Activated CD4-positive, alpha-beta T cell treated with anti-CD3 and anti-CD28 coated beads, Interleukin-2, Interleukin-4, amounts not matched to agents 100 ng/mL and 50 ng/mL, durations not matched to agents 16 hours and 8 hours (primary cell): Measurements from ENCODE around the gene ANGPTL2.

Experiments used
- DNase-seq: peaks from one replicate; pipeline ENCODE4 v3.0.0-alpha.2; 2020; ENCODE audit warnings: low spot score

Gene ANGPTL2

DNA sequence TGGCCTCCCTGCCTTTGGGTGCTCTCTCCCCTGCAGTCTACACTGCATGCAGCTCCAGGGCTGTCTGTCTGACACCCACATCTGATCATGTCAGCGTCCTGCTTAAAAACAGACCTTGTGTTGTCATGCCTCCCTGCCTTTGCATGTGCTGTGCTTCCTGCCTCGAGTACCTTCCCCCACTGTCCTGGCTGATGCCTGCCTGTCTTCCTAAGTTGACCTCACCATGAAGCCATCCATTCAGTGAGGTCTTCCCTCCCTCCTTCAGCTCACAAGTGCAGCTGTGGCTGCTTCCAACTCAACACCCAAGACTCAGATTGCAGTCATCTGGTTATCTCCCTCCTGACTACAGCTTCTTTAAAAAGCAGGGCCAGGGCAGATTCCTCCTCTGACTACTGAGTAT lies 5.5 kb downstream of the ANGPTL2 start:
- no peak for DNase-seq

DNA sequence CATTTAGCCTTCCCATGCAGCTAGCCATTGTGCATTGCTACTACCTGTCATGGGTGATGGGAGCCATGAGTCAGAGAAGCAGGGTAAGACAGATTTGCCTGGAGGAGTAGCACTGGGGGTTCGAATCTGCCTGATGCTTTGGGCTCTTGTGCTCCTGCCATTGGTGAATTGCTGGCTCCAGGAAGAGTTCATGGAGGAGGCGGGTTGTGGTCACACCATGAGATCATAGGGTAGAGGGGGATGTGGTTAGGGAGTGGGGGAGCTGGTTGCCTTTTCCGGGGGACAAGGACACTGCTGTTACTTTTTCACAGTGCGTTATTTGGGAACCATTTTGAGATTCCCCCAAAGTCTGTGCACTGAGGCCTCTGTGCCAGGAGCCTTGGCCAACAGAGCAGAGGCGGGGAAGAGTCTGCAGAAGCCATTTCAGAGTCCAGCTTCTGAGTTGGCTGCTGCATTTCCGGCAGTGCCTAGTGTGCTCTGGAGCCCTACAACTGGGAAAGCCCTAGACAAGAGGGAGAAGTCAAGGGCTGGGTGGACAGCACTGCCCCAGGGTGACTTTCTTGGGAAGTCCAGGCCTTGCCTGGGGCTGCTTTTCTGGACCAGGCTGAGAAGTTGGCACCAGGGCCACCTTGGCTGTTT lies 6.2 kb downstream of the ANGPTL2 start:
- peak; percentile 9 for DNase-seq

DNA sequence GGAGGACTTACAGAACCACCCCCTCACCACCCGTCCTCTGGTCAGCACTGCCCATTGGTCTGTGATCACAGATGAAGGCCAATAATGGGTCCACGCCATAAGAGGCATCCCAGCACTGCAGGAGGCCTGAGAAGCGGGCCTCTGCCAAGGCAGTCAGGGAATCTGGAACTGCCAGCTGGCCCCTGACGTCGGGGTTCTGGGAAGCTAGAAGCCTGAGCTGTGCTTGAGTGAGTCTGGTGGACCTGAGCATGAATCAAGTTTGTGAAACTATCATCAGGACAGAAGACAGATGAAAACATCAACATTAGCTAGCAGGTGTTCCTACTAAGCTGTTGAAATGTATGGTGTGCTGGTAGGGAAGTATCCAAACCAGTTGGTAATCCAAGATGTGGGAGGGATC lies 7.8 kb downstream of the ANGPTL2 start:
- no peak for DNase-seq

DNA sequence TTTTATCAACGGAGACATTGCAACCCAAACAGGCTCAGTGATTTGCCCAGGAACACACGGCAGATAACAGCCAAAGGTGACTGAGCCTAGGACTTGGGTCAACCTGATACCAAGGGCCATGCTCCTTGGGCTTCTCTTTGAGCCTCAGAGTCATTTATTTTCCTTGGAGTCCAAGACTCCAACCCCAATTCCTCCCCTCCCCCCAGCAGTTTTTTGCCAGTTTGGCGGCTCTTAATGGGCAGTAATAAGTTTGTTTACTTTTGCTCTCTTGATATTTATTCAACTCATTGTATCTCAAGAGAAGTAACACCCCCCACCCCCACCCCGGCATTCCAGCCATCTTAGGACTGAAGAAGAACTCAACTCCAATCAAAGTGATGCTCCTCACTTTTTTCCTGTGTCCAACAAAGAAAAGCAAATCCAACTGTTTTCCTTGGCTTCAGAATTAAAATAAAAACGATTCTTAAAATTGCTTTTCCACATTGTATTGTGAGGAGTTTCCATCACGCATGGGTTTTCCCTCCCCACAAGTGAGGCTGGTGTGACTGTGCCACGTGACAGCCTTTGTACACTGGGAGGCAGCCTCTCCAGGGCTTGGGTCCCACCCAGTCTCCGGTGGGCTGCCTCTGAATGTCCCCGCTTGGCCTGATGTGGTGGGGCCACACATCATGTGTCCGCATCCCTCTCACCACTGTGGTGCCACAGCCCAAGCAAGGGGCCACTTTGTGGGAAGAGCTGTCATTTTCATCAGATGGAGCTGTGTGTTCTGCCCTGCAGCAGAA lies 9.1 kb downstream of the ANGPTL2 start:
- no peak for DNase-seq

DNA sequence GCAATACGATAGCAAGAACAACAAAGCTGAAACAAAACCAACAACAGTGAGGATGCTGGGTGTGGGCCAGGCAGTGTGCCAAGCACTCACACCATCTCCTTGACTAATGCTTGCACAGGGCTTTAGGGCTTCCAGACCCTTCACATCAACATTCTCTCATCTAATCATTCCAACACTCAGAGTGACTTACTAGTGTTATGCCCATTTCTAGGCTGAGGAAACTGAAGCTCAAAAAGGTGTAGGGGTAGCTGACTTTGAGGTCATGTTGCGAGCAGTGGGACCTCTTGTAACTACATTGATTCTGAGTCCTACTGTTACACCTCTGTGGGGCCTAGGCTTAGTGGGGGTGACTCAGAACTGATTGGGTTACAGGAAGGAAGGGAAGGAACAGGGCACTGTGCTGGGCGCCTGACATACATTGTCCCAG lies 9.7 kb downstream of the ANGPTL2 start:
- no peak for DNase-seq

DNA sequence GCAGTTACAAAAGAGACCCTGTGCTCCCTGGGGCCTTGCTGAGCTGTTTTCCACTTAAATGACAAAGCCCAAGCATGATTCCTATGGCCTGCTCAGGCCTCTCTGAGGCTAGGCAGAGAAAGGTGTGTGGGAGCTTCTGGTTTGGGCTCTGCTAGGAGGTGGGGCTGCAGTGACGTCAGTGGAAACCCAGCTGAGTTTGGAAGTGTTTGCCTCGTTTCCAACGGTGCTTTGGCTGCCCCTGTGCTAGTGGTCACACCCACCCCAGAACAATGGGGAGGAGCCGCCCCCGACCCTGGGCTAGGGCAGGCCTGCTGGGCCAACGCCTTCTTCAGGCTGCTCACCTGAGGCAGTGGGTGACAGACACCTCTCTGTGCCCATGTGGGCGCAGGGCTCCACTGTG lies 10.4 kb downstream of the ANGPTL2 start:
- no peak for DNase-seq

DNA sequence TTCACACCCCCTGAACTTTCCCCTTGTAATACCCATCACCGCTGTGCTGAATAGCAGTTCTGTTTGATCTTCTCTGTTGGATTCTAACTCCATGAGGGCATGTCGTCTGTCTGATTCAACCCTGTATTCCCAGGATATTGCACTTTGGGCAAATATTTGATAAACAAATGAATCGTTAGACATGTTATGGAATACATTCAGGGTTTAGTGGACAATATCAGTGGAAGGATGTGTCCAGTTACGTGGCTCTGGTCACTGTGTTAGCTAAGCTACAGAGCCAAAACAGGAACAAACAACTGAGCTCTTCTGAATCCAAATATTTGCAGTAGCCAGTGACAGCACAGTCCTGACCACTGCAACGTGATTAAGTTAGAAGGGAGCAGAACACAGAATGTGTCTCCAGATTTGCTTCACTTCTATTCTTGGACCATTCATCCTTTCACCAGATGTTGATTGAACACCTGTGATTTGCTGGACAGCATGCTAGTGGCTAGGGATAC lies 13.2 kb downstream of the ANGPTL2 start:
- DNase-seq, result no peak

DNA sequence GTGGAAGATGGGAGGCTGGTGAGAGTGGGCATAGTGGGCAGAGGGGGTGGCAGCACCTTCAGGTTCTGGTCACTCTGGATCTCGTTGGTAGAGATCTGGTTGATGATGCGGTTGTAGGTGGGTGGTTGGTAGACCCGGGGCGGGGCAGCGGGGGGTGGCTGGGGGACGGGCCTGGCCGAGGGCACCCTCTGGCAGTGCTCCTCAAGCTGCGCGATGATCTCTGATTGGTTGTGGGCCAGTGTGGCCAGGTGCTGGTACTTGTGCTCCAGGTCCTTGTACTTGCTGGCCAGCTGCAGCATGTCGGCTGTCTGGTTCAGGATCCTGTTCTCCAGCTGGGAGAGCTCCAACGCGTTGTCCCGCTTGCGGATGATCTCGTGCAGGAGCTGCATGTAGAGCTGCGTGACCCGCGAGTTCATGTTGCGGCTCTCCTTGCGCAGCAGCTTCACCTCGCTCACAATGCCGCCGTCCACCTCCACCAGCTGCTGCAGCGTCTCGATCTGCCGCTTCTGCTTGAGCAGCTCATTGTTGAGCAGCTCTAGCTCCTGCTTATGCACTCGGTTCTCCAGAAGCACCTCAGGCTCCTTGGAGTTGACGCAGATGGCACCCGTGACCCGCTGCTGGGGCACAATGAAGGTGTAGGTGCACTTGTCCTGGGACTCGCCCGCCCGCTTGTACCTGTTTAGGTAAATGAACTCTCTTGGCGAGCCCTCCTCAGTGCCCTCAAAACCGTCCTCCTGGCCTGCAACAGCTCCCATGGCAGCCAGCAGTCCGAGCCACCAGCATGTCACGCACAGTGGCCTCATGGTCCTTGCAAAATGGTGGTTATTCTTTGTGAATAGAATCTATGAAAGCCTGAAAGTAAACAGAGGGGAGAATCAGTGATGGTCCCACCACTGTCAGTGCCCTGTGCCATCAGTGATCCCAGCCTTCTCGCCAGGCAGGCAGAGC lies 14.2 kb downstream of the ANGPTL2 start:
- no peak for DNase-seq

DNA sequence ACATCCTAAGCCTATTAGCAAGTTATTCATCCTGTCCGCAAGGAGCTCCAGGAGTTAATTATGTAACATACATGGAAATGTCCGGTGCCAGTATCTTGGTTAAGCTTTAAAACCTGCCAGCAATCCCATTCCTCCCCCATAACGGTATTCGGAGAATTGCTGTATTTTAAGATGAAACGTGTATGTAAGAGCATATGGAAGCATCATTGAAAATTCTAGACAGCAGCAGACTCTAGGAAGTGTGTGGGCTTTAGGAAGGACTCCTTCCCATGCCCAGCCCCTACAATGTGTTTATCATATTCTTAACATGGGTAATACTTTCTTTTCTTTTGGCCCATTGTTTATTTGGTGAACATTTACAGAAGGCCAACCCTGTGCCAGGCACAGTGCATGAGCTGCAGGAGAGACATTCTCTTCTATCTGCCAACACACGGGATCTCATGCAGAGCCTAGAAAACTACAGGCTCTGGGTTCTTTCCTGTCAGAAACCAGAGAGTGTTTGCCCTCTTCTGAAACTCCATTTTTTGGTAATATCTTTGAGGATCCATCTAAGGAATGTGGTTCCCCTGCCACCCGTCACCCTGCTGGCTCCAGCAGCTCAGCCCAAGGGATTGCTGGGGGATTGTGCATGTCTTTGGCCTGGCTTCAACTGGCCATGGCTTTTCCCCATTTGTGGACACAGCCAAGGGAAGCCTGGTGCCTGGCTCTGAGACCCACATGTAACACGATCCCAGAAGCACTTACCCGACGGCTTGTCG lies 15.1 kb downstream of the ANGPTL2 start:
- no peak for DNase-seq

DNA sequence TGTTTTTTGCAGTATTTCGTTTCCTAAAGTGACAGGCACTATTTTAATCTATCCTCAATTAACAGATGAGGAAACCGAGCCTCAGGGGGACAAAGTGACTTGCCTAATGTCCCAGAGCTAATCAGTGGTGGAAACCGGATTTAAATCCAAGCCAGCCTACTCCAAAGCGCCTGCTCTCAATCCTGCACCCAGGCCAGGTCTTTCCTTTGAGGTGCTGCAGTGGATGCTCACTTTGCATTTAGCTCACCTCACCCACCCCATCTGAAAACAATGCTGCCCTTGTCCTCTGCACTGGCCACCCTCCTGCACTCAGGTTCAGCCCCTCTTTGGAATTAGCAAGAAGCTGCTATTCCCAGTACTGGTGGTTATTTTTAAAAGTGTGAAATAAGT lies 16.0 kb downstream of the ANGPTL2 start:
- no peak for DNase-seq

DNA sequence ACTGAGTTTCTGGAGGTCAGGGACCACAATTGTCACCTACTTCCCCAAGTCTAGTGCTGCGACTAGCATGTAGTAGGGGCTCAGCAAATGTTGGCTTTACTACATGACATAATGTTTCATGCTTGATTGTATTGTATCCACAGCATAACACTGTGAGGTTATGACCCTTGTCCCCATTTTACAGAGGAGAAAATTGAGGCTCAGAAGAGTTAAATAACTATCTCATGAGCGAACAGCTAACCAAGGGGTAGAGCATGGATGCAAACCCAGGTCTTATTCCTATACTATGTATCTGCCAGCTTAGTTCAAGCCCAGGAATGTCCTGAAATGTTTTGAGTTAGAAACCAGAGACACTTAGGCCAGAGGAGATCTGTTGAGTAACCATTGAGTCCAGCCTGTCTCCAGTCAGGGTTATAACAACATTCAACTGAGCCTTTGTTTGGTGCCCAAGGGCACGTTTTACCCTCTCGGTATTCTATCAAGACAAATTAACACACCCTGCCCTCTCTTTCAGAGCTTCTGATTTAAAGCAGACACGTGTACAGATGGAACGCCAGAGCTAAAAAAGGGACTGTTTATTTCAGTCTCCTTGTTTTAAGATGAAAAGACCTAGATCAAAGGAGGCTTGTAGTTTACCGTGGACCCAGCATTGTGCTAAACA lies 16.5 kb downstream of the ANGPTL2 start:
- no peak for DNase-seq

DNA sequence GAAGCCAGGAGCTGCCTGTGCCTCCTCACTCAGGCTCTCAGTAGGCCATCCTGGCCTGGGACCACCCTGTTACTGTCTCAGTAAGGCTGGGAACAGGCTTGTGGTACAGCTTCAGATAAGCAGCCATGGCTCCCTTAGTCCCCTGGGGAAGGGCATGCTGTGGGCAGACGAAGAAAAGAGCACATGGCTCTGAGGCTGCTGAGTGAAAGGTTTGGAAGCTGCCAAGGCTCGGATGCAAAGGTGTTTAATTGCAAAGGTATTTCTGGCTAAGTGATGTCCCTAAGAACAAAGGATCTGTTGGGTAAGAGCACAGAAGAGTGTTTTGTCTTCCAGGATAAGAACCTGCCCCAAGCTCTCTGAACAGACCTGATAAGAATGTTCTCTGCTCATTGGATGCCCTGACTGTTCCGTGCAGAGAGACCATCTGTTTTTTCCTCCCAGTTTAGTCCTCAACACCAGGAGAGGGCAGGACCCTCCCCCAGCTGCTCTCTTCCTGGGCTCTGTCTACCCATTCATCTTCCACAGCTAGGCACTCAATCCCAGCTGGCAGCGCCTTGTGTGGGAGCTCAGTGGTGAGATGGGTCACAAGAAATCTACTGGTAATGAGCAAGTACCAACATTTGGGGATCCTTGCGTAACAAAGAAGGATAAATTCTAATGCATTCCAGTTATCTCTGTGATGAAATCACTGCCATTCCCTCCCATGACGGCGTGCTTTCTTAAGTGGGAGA lies 17.7 kb downstream of the ANGPTL2 start:
- DNase-seq, result no peak

DNA sequence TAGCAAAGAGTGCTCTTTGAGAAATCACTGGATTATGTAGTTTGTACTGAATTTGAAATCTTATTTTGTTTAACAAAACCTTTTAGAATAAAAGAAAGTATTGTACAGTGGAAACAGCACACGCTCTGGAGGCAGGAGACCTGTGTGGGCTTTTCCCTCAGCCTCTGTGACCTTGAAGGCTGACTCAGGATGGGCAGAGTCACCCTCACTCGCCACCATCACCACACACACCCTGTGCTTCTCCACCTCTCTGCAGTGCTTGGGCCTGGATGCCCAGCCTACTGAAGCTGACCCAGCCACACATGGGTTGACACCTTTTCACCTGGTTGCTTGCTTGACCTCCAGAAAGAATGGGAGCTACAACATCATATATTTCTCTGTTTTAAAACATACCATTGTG lies 19.6 kb downstream of the ANGPTL2 start:
- DNase-seq, result no peak

DNA sequence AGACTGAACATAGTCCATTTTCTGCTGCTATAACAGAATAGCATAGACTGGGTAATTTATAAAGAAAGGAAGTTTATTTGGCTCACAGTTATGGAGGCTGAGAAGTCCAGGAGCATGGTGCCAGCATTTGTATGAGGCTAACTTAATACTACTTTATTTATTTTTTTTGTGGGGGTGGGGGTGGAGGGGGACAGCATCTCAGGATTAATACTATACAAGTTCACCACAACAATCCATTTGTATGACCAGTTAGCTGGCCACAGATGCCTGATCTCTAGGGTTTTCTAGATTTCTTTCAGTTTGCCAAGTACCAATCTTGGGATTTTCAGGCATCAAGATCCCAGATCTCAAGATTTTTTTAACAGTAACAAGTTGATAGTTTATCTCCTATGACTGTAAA lies 20.3 kb downstream of the ANGPTL2 start:
- DNase-seq, result no peak

DNA sequence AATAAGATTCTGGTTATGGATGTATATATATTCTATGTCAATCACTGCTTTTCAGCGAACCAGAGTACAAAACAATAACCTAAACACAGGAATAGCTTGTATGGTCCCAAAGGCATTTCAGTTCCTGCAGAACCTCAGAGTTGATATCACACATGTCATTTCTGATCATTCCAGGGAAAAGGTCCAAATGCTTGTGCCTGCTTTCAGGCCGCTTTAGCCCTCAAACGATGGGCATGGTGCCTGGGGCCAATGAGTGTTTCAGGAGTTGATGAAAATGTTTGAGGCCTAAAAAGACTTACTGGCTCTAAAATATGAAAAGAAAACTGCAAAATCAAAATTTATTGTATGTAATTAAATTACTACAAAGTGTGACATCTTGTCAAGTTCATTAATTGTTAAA lies 22.8 kb downstream of the ANGPTL2 start:
- DNase-seq, result no peak

DNA sequence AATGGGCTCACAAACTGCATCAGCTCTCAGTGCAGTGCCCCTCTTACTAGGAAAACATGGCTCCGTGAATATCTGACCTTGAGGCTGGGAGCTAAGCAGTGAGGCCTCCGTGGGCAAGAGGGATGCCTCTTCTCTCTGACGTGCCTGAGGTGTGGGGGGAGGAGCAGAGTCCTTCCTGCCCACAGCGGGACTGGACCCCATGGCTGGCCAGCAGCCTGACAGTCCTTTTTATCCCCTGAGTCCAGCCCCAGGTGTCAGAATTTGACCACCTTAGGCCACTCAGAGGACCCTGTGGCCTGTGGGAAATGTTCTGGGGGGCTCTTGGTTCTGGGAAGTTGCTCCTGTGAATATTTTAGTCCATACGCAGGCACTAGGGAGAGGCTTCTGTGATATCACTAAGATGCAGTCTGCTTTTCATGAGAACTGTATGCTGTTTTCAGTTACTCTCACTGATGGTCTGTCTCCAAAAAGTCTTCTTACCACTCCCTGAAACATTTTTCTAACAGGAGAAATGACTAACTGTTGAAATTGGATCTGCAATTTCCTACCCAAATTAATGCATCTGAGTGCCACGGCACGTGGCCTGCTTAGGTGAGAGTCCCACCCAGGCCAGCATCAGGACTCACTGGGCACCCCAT lies 23.4 kb downstream of the ANGPTL2 start:
- no peak for DNase-seq

DNA sequence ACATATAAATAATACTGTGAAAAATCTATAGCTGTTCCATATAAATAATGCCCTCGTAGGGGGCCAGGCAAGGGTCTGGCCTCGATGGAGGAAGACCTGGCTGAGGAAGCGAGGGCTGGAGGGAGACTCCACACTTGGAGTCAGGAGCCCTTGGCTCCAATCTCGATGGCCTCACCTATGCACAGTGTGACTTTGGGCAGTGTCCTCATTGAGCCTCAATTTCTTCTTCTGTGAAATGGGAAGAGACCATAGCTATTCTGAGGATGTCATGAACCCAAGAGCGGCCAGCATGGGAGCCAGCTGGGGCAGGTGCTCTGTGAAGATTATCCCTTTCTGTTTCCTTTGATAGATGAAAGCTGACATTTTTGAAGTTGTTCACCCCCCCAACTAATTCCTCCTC lies 24.8 kb downstream of the ANGPTL2 start:
- no peak for DNase-seq

DNA sequence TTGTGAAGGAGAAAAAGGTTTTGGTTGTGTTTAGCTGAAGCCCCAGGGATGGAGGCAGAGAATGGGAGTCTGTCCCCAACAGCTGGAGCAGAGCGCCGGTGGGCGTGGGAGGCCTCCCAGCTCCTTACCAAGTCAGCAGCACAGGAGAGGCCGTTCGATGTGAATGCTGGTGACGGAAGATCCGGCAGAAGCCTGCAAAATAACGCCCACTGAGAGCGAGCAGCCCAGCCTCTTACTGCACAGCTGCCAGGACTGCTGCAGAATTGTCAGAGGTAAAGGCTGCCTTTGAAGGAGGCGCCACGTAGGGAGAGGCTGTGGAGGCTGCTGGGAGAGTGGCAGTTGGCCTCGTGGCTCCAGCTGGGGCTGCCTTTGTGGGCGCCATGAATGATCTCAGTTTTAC lies 26.2 kb downstream of the ANGPTL2 start:
- DNase-seq, result no peak

DNA sequence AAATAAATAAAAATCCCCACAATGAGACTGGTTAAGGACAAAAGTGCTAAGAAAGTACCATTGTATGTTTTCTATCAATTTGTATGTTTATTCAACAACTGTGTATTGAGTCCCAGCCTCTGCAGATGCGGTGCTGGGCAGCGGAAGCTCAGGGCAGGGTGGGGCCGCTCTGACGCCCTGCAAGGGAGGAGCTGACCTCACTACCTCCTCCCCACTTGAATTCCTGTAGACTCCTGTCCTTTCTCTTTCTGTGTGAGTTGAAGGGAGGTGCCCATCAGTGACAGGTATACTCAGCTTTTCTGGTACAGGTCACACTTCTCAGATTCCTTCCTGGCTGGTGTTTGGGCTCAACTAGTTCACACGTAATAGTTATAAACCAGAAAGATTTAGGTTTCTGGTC lies 27.0 kb downstream of the ANGPTL2 start:
- no peak for DNase-seq
